SK-N-SH (cell line): ENCODE results near the gene ATP1B1. TPM values are rescaled to one million over a fixed set of nuclear protein-coding genes. Genes with fewer than 3 reads are reported as not detected.

Experiments used
- CTCF ChIA-PET: fragments of 300-600, 350-600 bp; formaldehyde crosslinking; extraction: SDS; loops from one replicate; lab custom pipeline; 2021; lab: Yijun Ruan, JAX
- POLR2A ChIA-PET: fragments of 350-600 bp; sonication (Branson Sonifier 250); formaldehyde crosslinking; extraction: SDS; loops from one replicate; lab custom pipeline; 2020; ENCODE audit warnings: antibody characterized with exemption, inconsistent platforms; lab: Yijun Ruan, JAX
- DNase-seq: peaks from one replicate; pipeline ENCODE4 v3.0.0; 2012
- H2AFZ ChIP-seq: fragments of 200-600 bp; sonication (generic); 2 replicates; pipeline ENCODE4 v1.8.1; 2016; ENCODE audit warnings: antibody characterized with exemption, mild to moderate bottlenecking, low read depth
- H3F3A ChIP-seq: fragments of 200-600 bp; sonication (generic); replicated peaks from 2 replicates; pipeline ENCODE3; 2016; ENCODE audit warnings: antibody characterized with exemption, mild to moderate bottlenecking; ENCODE audit not compliant: insufficient read depth
- H3K27ac ChIP-seq, 2 experiments: fragments of 200-500 bp in 1 of 2; fragments of 200-600 bp in 1 of 2; sonication (Bioruptor generic) in 1 of 2; sonication (generic), shearing (Covaris generic) in 1 of 2; 2 replicates each; pipeline versions ENCODE4 v1.5.1 to v1.6.1; 2014 to 2016; ENCODE audit warnings: low read depth in 2 of 2, inconsistent platforms in 1 of 2, low read length in 1 of 2, mild to moderate bottlenecking in 1 of 2, mixed read lengths in 1 of 2
- H3K27me3 ChIP-seq: fragments of 200-600 bp; sonication (generic), shearing (Covaris generic); 2 replicates; pipeline ENCODE4 v1.6.1; 2016; ENCODE audit warnings: mixed run types; ENCODE audit not compliant: insufficient read depth
- H3K36me3 ChIP-seq, 2 experiments: fragments of 200-500 bp in 1 of 2; fragments of 200-600 bp in 1 of 2; sonication (Bioruptor generic) in 1 of 2; sonication (generic) in 1 of 2; replicated peaks in 1 of 2; 2 replicates each; pipeline versions ENCODE3 to v1.5.1; 2014 to 2016; ENCODE audit warnings: low read length in 1 of 2, mild to moderate bottlenecking in 1 of 2; ENCODE audit not compliant: insufficient read depth in 2 of 2, control insufficient read depth in 1 of 2
- H3K4me1 ChIP-seq, 2 experiments: fragments of 200-500 bp in 1 of 2; fragments of 200-600 bp in 1 of 2; sonication (Bioruptor generic) in 1 of 2; sonication (generic), shearing (Covaris generic) in 1 of 2; 2 replicates each; pipeline versions ENCODE4 v1.5.1 to v1.6.1; 2014 to 2016; ENCODE audit warnings: low read depth in 1 of 2, low read length in 1 of 2, mixed run types in 1 of 2; ENCODE audit not compliant: insufficient read depth in 2 of 2, control insufficient read depth in 1 of 2
- H3K4me2 ChIP-seq: fragments of 200-600 bp; sonication (generic), shearing (Covaris generic); 2 replicates; pipeline ENCODE4 v1.6.1; 2017; ENCODE audit warnings: mixed run types
- H3K4me3 ChIP-seq, 2 experiments: fragments of 200-500 bp in 1 of 2; fragments of 200-600 bp in 1 of 2; sonication (Bioruptor generic) in 1 of 2; sonication (generic), shearing (Covaris generic) in 1 of 2; 2 replicates each; pipeline versions ENCODE4 v1.5.1 to v1.8.1; 2014 to 2016; ENCODE audit warnings: low read depth in 2 of 2, inconsistent platforms in 1 of 2, low read length in 1 of 2, mild to moderate bottlenecking in 1 of 2, mixed read lengths in 1 of 2, moderate library complexity in 1 of 2
- H3K79me2 ChIP-seq: fragments of 200-600 bp; sonication (generic); 2 replicates; pipeline ENCODE4 v1.8.1; 2017; ENCODE audit warnings: mild to moderate bottlenecking; ENCODE audit not compliant: insufficient read depth
- H3K9ac ChIP-seq: fragments of 200-600 bp; sonication (generic); 2 replicates; pipeline ENCODE4 v1.6.1; 2017; ENCODE audit warnings: mixed run types
- H3K9me2 ChIP-seq: fragments of 200-600 bp; sonication (generic); 2 replicates; pipeline ENCODE4 v1.6.1; 2017; ENCODE audit warnings: mixed run types
- H3K9me3 ChIP-seq: fragments of 200-600 bp; sonication (generic); 2 replicates; pipeline ENCODE4 v1.6.1; 2017; ENCODE audit warnings: mixed run types, mild to moderate bottlenecking, moderate library complexity
- H4K20me1 ChIP-seq: fragments of 200-600 bp; sonication (generic); 2 replicates; pipeline ENCODE4 v1.6.1; 2017; ENCODE audit warnings: mild to moderate bottlenecking, mixed run types; ENCODE audit not compliant: insufficient read depth
- CHD2 ChIP-seq: fragments of 150-350 bp; IDR thresholded peaks from 2 replicates; pipeline ENCODE4 v1.6.1; 2018; ENCODE audit warnings: low read length; ENCODE audit not compliant: partially characterized antibody
- ELF1 ChIP-seq: IDR thresholded peaks from 2 replicates; pipeline ENCODE4 v1.4.0; 2012
- EP300 ChIP-seq, 2 experiments: IDR thresholded peaks; 2 replicates each; pipeline versions ENCODE4 v1.4.0 to v1.6.1; 2012; ENCODE audit warnings: borderline replicate concordance in 1 of 2, low read depth in 1 of 2, low read length in 1 of 2
- EZH2phosphoT487 ChIP-seq: fragments of 200-600 bp; sonication (generic); IDR thresholded peaks from 2 replicates; pipeline ENCODE4 v1.6.1; 2017; ENCODE audit warnings: low read depth, mixed run types, mild to moderate bottlenecking, antibody characterized with exemption, moderate library complexity, borderline replicate concordance
- FOSL2 ChIP-seq: IDR thresholded peaks from 2 replicates; pipeline ENCODE4 v1.4.0; 2012; ENCODE audit warnings: low read depth, mild to moderate bottlenecking, moderate library complexity, borderline replicate concordance
- MEF2A ChIP-seq: IDR thresholded peaks from 2 replicates; pipeline ENCODE4 v1.4.0; 2012; ENCODE audit warnings: low read depth, borderline replicate concordance
- NFIC ChIP-seq: IDR thresholded peaks from 2 replicates; pipeline ENCODE4 v1.4.0; 2012; ENCODE audit warnings: borderline replicate concordance
- NRF1 ChIP-seq: IDR thresholded peaks from 2 replicates; pipeline ENCODE4 v1.6.1; 2012; ENCODE audit warnings: low read depth, mild to moderate bottlenecking, low read length
- PBX3 ChIP-seq: IDR thresholded peaks from 2 replicates; pipeline ENCODE4; 2012
- POLR2AphosphoS5 ChIP-seq: IDR thresholded peaks from 2 replicates; pipeline ENCODE4 v1.6.1; 2012; ENCODE audit warnings: low read depth, low read length
- RAD21 ChIP-seq: IDR thresholded peaks from 2 replicates; pipeline ENCODE4 v1.6.1; 2012; ENCODE audit warnings: mild to moderate bottlenecking, low read length
- RXRA ChIP-seq: IDR thresholded peaks from 2 replicates; pipeline ENCODE4 v1.4.0; 2012; ENCODE audit warnings: low read depth, mild to moderate bottlenecking, borderline replicate concordance
- SMC3 ChIP-seq: IDR thresholded peaks from 2 replicates; pipeline ENCODE4 v1.6.1; 2012; ENCODE audit warnings: low read depth, low read length, improper control_type of control experiment
- TEAD4 ChIP-seq: IDR thresholded peaks from 2 replicates; pipeline ENCODE4 v1.4.0; 2012; ENCODE audit warnings: mild to moderate bottlenecking, borderline replicate concordance; ENCODE audit not compliant: insufficient read depth
- USF1 ChIP-seq: IDR thresholded peaks from 2 replicates; pipeline ENCODE4 v1.4.0; 2012; ENCODE audit warnings: low read depth, borderline replicate concordance
- WGBS: methylation state at CpG from one replicate; pipeline ENCODE4 v1.1.6; 2017; ENCODE audit warnings: low lambda C conversion rate; 5-methylcytosine and 5-hydroxymethylcytosine counted together
- polyA plus RNA-seq, 3 experiments: library from polyadenylated mRNA; depleted of rRNA; stranded (reverse); fragments of >200 nt; gene quantifications; 2 replicates each; pipeline ENCODE4 v1.2.3, GENCODE V29; 2012
- TF ChIP-seq, protein P1 (sequence below): fragments of 200-600 bp; sonication (generic); IDR thresholded peaks from 2 replicates; pipeline ENCODE4 v1.6.1; 2017; ENCODE audit warnings: antibody characterized with exemption, mild to moderate bottlenecking, moderate library complexity
- TF ChIP-seq, protein P2 (sequence below): fragments of 150-350 bp; IDR thresholded peaks from 2 replicates; pipeline ENCODE4 v1.6.1; 2016; ENCODE audit warnings: mild to moderate bottlenecking, low read depth, low read length

The ATP1B1 gene
- polyA plus RNA-seq, 1 of the 3 experiments (the other 2 are of a cell fraction), result 49.5 TPM

DNA sequence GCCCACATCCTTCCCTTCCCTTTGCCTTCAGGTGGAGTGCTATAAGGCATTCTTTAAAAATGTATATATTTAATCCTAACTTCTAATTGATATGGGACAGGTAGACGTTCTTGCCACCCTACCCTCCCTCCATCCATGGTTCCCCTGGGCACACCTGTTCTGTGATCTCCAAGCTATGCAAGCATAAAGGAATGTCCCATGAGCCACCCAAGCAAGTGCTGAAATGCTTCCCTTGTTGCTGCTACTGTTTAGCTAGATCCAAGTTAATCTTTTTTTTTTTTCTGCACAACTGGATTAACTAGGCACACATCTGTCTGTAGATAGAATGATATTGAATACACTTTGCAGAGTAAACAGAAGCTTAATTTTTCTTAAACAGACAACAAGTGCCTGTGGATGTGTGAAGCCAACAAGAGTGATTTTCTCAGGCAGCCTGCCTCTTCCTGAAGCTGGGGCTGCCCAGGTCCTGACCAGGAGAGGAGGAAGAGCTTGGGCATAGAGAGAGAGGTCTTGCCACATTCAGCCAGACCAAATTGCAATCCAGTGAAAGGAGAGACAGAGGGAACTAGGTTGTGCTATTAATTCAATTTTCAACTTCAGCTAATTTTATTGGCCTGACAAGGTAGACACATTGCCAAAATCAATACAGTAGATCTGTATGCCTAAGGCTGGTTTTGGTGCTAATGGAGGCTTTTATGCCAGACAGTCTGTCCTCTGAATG is 28.2 kb upstream of the ATP1B1 start:
- Histone ChIP-seq H3K36me3 (no peaks in the 10 kb centered on the region), H3K4me2 (no peak overlapping the region), H3K9me3 (no peaks in the 10 kb centered on the region), H2AFZ (no peak overlapping the region), H3K27me3 (no peaks in the 10 kb centered on the region), H3K4me3 (no peak overlapping the region), H3K4me1 (peaks cover 0 to 19% of the 10 kb centered on the region in 2 experiments; a peak in 2 of 4 replicates), H3K79me2 (no peaks in the 10 kb centered on the region), H3K9me2 (no peaks in the 10 kb centered on the region), H3K27ac (peak overlapping the region in 1 of 2 experiments; percentile 82; a peak in 2 of 4 replicates), H4K20me1 (no peaks in the 10 kb centered on the region), H3K9ac (no peak overlapping the region), H3F3A (no peaks in the 10 kb centered on the region)
- 56% methylated on average over 1 of the region's 1 CpG for WGBS
- TF ChIP-seq RXRA (no peak), CHD2 (peak; percentile 31), NFIC (no peak), ELF1 (no peak), PBX3 (no peak), FOSL2 (no peak), EP300 (IDR thresholded peaks at IDR 0.05; ENCODE audit: borderline replicate concordance in 1 of 2, low read depth in 1 of 2, low read length in 1 of 2) (peak in 1 of 2 experiments; percentile 55; a peak in 2 of 4 replicates)
- DNase-seq, result no peak
- POLR2A ChIA-PET, result no interaction called here
- CTCF ChIA-PET, result interaction anchor here (0.8 to 1.3 kb wide), 2 partner anchors 22 to 27 kb away, joined by 3 read pairs; no protein-coding TSS in a partner anchor

- no peaks in the 10 kb centered on the region for H3K27me3 ChIP-seq
- H3K9me2 ChIP-seq, result no peaks in the 10 kb centered on the region
- no peaks in the 10 kb centered on the region for H3K9me3 ChIP-seq
- H3K27ac ChIP-seq, result peak overlapping the region in 1 of 2 experiments; percentile 25; a peak in 1 of 4 replicates
- WGBS, result 81% methylated on average over 5 of the region's 5 CpGs
- H4K20me1 ChIP-seq, result no peaks in the 10 kb centered on the region
- peaks cover 0 to 29% of the 10 kb centered on the region in 2 experiments; a peak in 2 of 4 replicates for H3K4me1 ChIP-seq
- no peak overlapping the region for H3K4me3 ChIP-seq
- H3K79me2 ChIP-seq, result no peaks in the 10 kb centered on the region
- no peak overlapping the region for H3K9ac ChIP-seq
- no peak overlapping the region for H2AFZ ChIP-seq
- no peaks in the 10 kb centered on the region for H3K36me3 ChIP-seq
- no peak overlapping the region for H3K4me2 ChIP-seq
- H3F3A ChIP-seq, result no peaks in the 10 kb centered on the region
- POLR2A ChIA-PET, result no interaction called here
- no peak for DNase-seq
- CTCF ChIA-PET, result interaction anchor here (0.8 to 1.0 kb wide), 3 partner anchors 11 to 112 kb away, joined by 3 read pairs; no protein-coding TSS in a partner anchor
- TF ChIP-seq NRF1 (no peak), RAD21 (no peak), TEAD4 (no peak), SMC3 (no peak), RXRA (no peak), EZH2phosphoT487 (no peak), CHD2 (no peak), NFIC (no peak), USF1 (no peak), POLR2AphosphoS5 (no peak), MEF2A (no peak)
- TF ChIP-seq, protein P1, sequence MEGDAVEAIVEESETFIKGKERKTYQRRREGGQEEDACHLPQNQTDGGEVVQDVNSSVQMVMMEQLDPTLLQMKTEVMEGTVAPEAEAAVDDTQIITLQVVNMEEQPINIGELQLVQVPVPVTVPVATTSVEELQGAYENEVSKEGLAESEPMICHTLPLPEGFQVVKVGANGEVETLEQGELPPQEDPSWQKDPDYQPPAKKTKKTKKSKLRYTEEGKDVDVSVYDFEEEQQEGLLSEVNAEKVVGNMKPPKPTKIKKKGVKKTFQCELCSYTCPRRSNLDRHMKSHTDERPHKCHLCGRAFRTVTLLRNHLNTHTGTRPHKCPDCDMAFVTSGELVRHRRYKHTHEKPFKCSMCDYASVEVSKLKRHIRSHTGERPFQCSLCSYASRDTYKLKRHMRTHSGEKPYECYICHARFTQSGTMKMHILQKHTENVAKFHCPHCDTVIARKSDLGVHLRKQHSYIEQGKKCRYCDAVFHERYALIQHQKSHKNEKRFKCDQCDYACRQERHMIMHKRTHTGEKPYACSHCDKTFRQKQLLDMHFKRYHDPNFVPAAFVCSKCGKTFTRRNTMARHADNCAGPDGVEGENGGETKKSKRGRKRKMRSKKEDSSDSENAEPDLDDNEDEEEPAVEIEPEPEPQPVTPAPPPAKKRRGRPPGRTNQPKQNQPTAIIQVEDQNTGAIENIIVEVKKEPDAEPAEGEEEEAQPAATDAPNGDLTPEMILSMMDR, result no peak
- TF ChIP-seq, protein P2, sequence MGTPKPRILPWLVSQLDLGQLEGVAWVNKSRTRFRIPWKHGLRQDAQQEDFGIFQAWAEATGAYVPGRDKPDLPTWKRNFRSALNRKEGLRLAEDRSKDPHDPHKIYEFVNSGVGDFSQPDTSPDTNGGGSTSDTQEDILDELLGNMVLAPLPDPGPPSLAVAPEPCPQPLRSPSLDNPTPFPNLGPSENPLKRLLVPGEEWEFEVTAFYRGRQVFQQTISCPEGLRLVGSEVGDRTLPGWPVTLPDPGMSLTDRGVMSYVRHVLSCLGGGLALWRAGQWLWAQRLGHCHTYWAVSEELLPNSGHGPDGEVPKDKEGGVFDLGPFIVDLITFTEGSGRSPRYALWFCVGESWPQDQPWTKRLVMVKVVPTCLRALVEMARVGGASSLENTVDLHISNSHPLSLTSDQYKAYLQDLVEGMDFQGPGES, result no peak
Observed at GRCh38 chr1:169081503-169082123, 24.9 kb upstream of the ATP1B1 start.
